ENCODE measurements around the gene TMEM208.

TMEM208 gene

GRCh38 chr16:67254801-67255552 is 28.0 kb downstream of the TMEM208 start:
- no peak for DNase-seq

GRCh38 chr16:67255553-67256221 is 28.8 kb downstream of the TMEM208 start:
- no peak for DNase-seq

GRCh38 chr16:67256701-67257230 is 29.8 kb downstream of the TMEM208 start:
- DNase-seq, result no peak

GRCh38 chr16:67257486-67258160 is 30.7 kb downstream of the TMEM208 start:
- DNase-seq, result no peak

GRCh38 chr16:67258161-67258835 is 31.4 kb downstream of the TMEM208 start:
- no peak for DNase-seq

- no peak for DNase-seq
Observed at GRCh38 chr16:67259705-67260104, 32.8 kb downstream of the TMEM208 start.

GRCh38 chr16:67260426-67261063 is 33.6 kb downstream of the TMEM208 start:
- no peak for DNase-seq

GRCh38 chr16:67263201-67263600 is 36.3 kb downstream of the TMEM208 start:
- DNase-seq, result no peak

GRCh38 chr16:67264277-67264676 is 37.3 kb downstream of the TMEM208 start:
- no peak for DNase-seq

- DNase-seq, result no peak
Observed at GRCh38 chr16:67264866-67265265, 37.9 kb downstream of the TMEM208 start.

- no peak for DNase-seq
Observed at GRCh38 chr16:67265834-67266233, 38.9 kb downstream of the TMEM208 start.

GRCh38 chr16:67268136-67268579 is 41.2 kb downstream of the TMEM208 start:
- no peak for DNase-seq

- no peak for DNase-seq
Observed at GRCh38 chr16:67269766-67270165, 42.8 kb downstream of the TMEM208 start.

GRCh38 chr16:67270931-67271338 is 44.0 kb downstream of the TMEM208 start:
- no peak for DNase-seq

- no peak for DNase-seq
Observed at GRCh38 chr16:67271446-67271845, 44.5 kb downstream of the TMEM208 start.

GRCh38 chr16:67275321-67275720 is 48.4 kb downstream of the TMEM208 start:
- no peak for DNase-seq

- no peak for DNase-seq
Observed at GRCh38 chr16:67277294-67277998, 50.5 kb downstream of the TMEM208 start.

GRCh38 chr16:67277999-67278772 is 51.3 kb downstream of the TMEM208 start:
- no peak for DNase-seq
